Sigmoid colon (tissue), 4 donors: Measurements from ENCODE around the gene PRIM1.

ENCODE experiments used
- EP300 ChIP-seq, 4 donors: sonication (generic); formaldehyde crosslinking; IDR thresholded peaks; one replicate each; pipeline ENCODE4 v1.6.1; 2017; ENCODE audit warnings: antibody characterized with exemption in 4 of 4
- POLR2A ChIP-seq, 2 donors: fragments of 450-650 bp; IDR thresholded peaks; one replicate each; pipeline ENCODE4 v1.6.1; 2016; ENCODE audit warnings: antibody characterized with exemption in 2 of 2, mild to moderate bottlenecking in 2 of 2, moderate library complexity in 2 of 2
- POLR2AphosphoS5 ChIP-seq, 4 donors: sonication (generic); formaldehyde crosslinking; IDR thresholded peaks; one replicate each; pipeline ENCODE4 v1.6.1; 2017; ENCODE audit warnings: antibody characterized with exemption in 4 of 4
- TF ChIP-seq, protein P1 (sequence below), 4 experiments: fragments of 450-650 bp in 3 of 4; fragments of 200-600 bp in 1 of 4; IDR thresholded peaks; one replicate each; pipeline ENCODE4 v1.5.1; 2016 to 2019; ENCODE audit warnings: antibody characterized with exemption in 4 of 4, mild to moderate bottlenecking in 3 of 4, moderate library complexity in 2 of 4

DNA sequence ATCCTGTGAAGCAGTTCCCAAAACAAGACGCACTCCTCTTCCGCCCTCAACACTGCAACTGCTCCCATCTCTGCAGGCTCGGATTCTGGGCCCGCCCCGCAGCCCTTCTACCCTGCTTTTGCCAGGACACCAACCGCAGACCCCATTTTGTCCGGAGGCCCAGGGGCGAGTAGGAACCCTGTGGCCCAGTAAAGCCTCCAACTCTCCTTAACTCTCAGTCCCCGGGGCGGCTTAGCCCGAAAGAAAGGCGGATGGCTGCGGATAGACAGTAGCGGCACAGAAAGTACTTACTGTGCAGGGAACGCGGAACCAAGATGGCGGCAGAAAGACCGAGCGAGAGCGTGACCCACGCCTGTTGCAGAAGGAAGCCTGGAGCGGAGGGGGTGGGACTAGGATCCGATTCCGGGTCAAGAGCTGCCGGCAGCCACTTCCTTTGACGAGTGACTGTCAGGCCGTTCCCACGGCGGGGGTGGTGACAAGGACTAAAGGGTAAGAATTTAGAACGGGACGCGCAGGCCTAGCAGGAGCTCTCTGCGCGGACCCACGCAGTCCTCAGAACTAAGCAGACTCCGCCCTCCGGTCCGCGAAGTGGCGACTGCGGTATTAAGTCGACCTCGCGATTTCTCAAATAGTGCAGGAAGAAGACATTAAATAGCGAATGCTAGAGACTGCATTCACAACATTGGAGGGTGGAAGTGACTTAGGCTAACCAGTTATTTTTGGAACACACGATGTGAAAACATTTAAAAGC, 27.0 kb downstream of the PRIM1 start, which contains the start of gene NACA:
- TF ChIP-seq, protein P1, sequence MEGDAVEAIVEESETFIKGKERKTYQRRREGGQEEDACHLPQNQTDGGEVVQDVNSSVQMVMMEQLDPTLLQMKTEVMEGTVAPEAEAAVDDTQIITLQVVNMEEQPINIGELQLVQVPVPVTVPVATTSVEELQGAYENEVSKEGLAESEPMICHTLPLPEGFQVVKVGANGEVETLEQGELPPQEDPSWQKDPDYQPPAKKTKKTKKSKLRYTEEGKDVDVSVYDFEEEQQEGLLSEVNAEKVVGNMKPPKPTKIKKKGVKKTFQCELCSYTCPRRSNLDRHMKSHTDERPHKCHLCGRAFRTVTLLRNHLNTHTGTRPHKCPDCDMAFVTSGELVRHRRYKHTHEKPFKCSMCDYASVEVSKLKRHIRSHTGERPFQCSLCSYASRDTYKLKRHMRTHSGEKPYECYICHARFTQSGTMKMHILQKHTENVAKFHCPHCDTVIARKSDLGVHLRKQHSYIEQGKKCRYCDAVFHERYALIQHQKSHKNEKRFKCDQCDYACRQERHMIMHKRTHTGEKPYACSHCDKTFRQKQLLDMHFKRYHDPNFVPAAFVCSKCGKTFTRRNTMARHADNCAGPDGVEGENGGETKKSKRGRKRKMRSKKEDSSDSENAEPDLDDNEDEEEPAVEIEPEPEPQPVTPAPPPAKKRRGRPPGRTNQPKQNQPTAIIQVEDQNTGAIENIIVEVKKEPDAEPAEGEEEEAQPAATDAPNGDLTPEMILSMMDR (IDR thresholded peaks at IDR 0.05) = no peak
- TF ChIP-seq POLR2AphosphoS5 (IDR thresholded peaks at IDR 0.05) (peak; percentile 99 to 100 (median 99)), EP300 (IDR thresholded peaks at IDR 0.05) (peak in 2 of 4 donors; percentile 5 to 40), POLR2A (IDR thresholded peaks at IDR 0.05) (peak; percentile 96 to 98)
